ENCODE results near the gene CCT5.

CCT5 gene

DNA sequence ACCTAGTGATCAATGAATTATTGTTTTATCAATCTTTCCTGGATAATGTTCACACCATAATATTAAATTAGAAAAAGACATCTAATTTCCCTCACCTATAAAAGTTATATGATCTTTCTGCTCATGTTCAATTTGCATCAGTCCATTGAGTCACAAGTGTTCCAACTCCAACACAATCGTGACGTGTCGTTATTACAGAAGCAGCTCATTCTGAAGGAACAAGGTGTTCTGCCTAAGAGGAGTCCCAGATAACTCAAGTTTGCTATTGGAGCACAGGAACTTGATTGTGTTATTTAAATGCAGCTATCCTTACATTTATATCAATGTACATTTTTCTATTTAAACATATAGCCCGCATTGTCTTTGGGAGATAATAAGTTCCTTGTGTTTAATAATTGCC, 31.0 kb upstream of the CCT5 start:
- TF ChIP-seq FOXP2 (optimal IDR thresholded peaks at IDR 0.05; ENCODE audit: borderline replicate concordance, extremely low read depth, extremely low read length, insufficient read depth) (no peak), TAF1 (IDR thresholded peaks at IDR 0.05; ENCODE audit: borderline replicate concordance, insufficient read depth, low read length) (no peak), POLR2AphosphoS5 (IDR thresholded peaks at IDR 0.05; ENCODE audit: low read depth, low read length) (no peak), SIN3A (IDR thresholded peaks at IDR 0.05; ENCODE audit: borderline replicate concordance, insufficient read depth, low read length) (no peak)
- TF ChIP-seq, protein P1, sequence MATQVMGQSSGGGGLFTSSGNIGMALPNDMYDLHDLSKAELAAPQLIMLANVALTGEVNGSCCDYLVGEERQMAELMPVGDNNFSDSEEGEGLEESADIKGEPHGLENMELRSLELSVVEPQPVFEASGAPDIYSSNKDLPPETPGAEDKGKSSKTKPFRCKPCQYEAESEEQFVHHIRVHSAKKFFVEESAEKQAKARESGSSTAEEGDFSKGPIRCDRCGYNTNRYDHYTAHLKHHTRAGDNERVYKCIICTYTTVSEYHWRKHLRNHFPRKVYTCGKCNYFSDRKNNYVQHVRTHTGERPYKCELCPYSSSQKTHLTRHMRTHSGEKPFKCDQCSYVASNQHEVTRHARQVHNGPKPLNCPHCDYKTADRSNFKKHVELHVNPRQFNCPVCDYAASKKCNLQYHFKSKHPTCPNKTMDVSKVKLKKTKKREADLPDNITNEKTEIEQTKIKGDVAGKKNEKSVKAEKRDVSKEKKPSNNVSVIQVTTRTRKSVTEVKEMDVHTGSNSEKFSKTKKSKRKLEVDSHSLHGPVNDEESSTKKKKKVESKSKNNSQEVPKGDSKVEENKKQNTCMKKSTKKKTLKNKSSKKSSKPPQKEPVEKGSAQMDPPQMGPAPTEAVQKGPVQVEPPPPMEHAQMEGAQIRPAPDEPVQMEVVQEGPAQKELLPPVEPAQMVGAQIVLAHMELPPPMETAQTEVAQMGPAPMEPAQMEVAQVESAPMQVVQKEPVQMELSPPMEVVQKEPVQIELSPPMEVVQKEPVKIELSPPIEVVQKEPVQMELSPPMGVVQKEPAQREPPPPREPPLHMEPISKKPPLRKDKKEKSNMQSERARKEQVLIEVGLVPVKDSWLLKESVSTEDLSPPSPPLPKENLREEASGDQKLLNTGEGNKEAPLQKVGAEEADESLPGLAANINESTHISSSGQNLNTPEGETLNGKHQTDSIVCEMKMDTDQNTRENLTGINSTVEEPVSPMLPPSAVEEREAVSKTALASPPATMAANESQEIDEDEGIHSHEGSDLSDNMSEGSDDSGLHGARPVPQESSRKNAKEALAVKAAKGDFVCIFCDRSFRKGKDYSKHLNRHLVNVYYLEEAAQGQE (IDR thresholded peaks at IDR 0.05; ENCODE audit: insufficient read depth in 1 of 2, low read depth in 2 of 2, low read length in 2 of 2) = no peak

DNA sequence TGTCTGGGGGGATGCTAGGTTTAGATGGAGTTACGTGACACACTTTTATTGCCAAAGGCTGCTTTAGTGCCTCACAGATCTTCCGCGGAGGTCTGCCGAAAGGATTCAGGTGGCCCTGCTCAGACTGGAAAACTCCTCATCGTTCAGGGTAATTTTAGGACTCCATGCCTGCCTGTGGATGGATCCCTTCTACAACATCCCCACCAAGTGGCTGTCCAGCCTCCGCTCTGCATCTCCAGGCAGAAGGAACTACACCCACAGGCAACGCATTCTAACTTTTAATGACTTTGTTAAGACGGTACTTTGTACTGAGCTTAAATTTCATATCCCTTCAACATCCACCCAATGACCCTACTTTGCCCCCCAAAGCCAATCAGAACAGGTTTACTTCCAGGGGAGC, 29.8 kb upstream of the CCT5 start:
- TF ChIP-seq POLR2AphosphoS5 (IDR thresholded peaks at IDR 0.05; ENCODE audit: low read depth, low read length) = no peak
- TF ChIP-seq FOXP2 (optimal IDR thresholded peaks at IDR 0.05; ENCODE audit: borderline replicate concordance, extremely low read depth, extremely low read length, insufficient read depth) = no peak
- no peak for TF ChIP-seq SIN3A (IDR thresholded peaks at IDR 0.05; ENCODE audit: borderline replicate concordance, insufficient read depth, low read length)
- TF ChIP-seq TAF1 (IDR thresholded peaks at IDR 0.05; ENCODE audit: borderline replicate concordance, insufficient read depth, low read length) = no peak
- TF ChIP-seq, protein P1 (IDR thresholded peaks at IDR 0.05; ENCODE audit: insufficient read depth in 1 of 2, low read depth in 2 of 2, low read length in 2 of 2) = no peak

DNA sequence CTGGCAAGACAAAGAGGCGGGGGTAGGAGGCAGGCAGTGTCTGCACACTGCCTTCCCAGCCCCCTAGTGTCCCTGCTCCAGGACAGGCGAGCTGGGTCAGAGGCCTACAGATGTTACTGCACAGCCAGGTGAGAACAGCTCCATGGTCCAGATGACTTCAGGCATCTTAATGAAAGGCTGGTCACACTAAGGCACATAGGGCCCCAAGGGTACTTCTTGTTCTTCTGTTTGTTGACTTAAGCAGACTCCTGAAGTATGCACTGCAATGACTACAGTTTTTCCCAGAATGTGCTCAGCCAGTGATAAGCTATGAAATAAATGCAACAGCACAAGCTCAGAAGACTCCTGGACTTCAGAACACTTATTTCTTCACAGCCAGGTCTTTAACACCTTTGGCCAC, 27.8 kb upstream of the CCT5 start:
- TF ChIP-seq, protein P1 (IDR thresholded peaks at IDR 0.05; ENCODE audit: insufficient read depth in 1 of 2, low read depth in 2 of 2, low read length in 2 of 2) = no peak
- TF ChIP-seq FOXP2 (optimal IDR thresholded peaks at IDR 0.05; ENCODE audit: borderline replicate concordance, extremely low read depth, extremely low read length, insufficient read depth) = no peak
- no peak for TF ChIP-seq POLR2AphosphoS5 (IDR thresholded peaks at IDR 0.05; ENCODE audit: low read depth, low read length)
- TF ChIP-seq SIN3A (IDR thresholded peaks at IDR 0.05; ENCODE audit: borderline replicate concordance, insufficient read depth, low read length) = no peak
- no peak for TF ChIP-seq TAF1 (IDR thresholded peaks at IDR 0.05; ENCODE audit: borderline replicate concordance, insufficient read depth, low read length)

DNA sequence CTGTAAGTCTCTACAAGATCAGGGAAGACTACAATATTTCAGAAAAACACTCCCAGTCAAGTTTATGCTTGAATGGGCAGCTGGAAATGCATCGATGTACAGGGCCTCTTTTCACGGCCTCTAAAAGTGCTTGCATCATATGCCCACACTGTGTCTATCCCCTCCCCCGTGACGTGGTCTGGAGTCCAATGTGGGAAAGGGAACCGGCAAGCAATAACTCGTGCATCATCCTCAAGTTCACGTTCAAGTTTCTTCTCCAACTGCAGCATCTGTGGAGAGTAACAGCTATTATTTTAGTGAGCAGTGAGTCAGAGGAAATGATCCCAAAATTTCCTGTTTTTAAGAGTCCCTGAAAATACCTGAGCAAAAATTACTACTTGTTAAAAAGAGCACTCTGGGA, 22.7 kb upstream of the CCT5 start:
- TF ChIP-seq POLR2AphosphoS5 (IDR thresholded peaks at IDR 0.05; ENCODE audit: low read depth, low read length) (no peak), SIN3A (IDR thresholded peaks at IDR 0.05; ENCODE audit: borderline replicate concordance, insufficient read depth, low read length) (no peak), TAF1 (IDR thresholded peaks at IDR 0.05; ENCODE audit: borderline replicate concordance, insufficient read depth, low read length) (no peak), FOXP2 (optimal IDR thresholded peaks at IDR 0.05; ENCODE audit: borderline replicate concordance, extremely low read depth, extremely low read length, insufficient read depth) (no peak)
- TF ChIP-seq, protein P1 (IDR thresholded peaks at IDR 0.05; ENCODE audit: insufficient read depth in 1 of 2, low read depth in 2 of 2, low read length in 2 of 2) = no peak

DNA sequence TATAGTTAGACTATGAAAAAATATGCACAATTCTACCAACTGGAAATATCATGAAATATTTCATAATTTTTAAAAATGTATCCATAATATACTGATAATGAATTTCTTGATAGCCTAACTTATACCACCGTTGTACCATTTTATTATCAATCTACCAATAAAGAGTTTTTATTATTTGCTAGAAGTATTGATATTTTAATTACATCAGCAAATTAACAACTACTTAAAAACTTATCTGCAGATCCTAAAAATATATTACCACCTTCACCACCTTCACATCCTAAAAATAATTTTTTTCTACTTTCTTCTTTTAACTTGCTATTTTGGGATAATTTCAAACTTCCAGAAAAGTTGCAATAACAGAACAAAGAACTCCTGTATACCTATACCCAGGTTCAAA, 21.8 kb upstream of the CCT5 start:
- TF ChIP-seq SIN3A (IDR thresholded peaks at IDR 0.05; ENCODE audit: borderline replicate concordance, insufficient read depth, low read length) = no peak
- TF ChIP-seq TAF1 (IDR thresholded peaks at IDR 0.05; ENCODE audit: borderline replicate concordance, insufficient read depth, low read length) = no peak
- TF ChIP-seq POLR2AphosphoS5 (IDR thresholded peaks at IDR 0.05; ENCODE audit: low read depth, low read length) = no peak
- TF ChIP-seq, protein P1 (IDR thresholded peaks at IDR 0.05; ENCODE audit: insufficient read depth in 1 of 2, low read depth in 2 of 2, low read length in 2 of 2) = no peak
- TF ChIP-seq FOXP2 (optimal IDR thresholded peaks at IDR 0.05; ENCODE audit: borderline replicate concordance, extremely low read depth, extremely low read length, insufficient read depth) = no peak
